Measurements from ENCODE around the gene FOS.
"Not testable (repeated sequence)": the region's sequence is repeated elsewhere in the genome, so short reads cannot be mapped to it uniquely, and the experiment has no call there.

The FOS gene

GRCh38 chr14:75277815-75278421, 710 bp upstream of the FOS start:
- no peak for DNase-seq

- DNase-seq = peak; percentile 36
Observed at GRCh38 chr14:75279153-75279762, 630 bp downstream of the FOS start.

GRCh38 chr14:75279763-75280290, 1.2 kb downstream of the FOS start:
- DNase-seq = no peak

GRCh38 chr14:75280291-75280830, 1.7 kb downstream of the FOS start:
- DNase-seq = no peak

GRCh38 chr14:75280831-75281653, 2.4 kb downstream of the FOS start:
- DNase-seq = no peak

GRCh38 chr14:75281654-75282019, 3.0 kb downstream of the FOS start:
- DNase-seq = no peak

GRCh38 chr14:75282170-75282554, 3.5 kb downstream of the FOS start:
- no peak for DNase-seq

- DNase-seq = not testable (repeated sequence)
Observed at GRCh38 chr14:75282555-75283161, 4.0 kb downstream of the FOS start.

- DNase-seq = no peak
Observed at GRCh38 chr14:75283162-75283832, 4.7 kb downstream of the FOS start.

GRCh38 chr14:75283833-75284563, 5.4 kb downstream of the FOS start:
- DNase-seq = no peak

- DNase-seq = no peak
Observed at GRCh38 chr14:75285331-75285730, 6.7 kb downstream of the FOS start.

GRCh38 chr14:75286313-75286712, 7.7 kb downstream of the FOS start:
- DNase-seq = no peak

- no peak for DNase-seq
Observed at GRCh38 chr14:75289840-75290388, 11.3 kb downstream of the FOS start.

GRCh38 chr14:75290851-75291250, 12.2 kb downstream of the FOS start:
- no peak for DNase-seq

GRCh38 chr14:75291331-75291730, 12.7 kb downstream of the FOS start:
- DNase-seq = no peak

GRCh38 chr14:75292101-75292563, 13.5 kb downstream of the FOS start:
- DNase-seq = no peak

- no peak for DNase-seq
Observed at GRCh38 chr14:75292886-75293285, 14.3 kb downstream of the FOS start.

- DNase-seq = peak; percentile 95
Observed at GRCh38 chr14:75293920-75294648, 15.5 kb downstream of the FOS start.

- DNase-seq = no peak
Observed at GRCh38 chr14:75294649-75295033, 16.0 kb downstream of the FOS start.

GRCh38 chr14:75295061-75295461, 16.4 kb downstream of the FOS start:
- no peak for DNase-seq
